ENCODE measurements around the gene ADK. TPM values are rescaled to one million over a fixed set of nuclear protein-coding genes. Genes with fewer than 3 reads are reported as not detected.

ADK gene
- total RNA-seq, 1 donor from 2014 or later, result 46.1 TPM

DNA sequence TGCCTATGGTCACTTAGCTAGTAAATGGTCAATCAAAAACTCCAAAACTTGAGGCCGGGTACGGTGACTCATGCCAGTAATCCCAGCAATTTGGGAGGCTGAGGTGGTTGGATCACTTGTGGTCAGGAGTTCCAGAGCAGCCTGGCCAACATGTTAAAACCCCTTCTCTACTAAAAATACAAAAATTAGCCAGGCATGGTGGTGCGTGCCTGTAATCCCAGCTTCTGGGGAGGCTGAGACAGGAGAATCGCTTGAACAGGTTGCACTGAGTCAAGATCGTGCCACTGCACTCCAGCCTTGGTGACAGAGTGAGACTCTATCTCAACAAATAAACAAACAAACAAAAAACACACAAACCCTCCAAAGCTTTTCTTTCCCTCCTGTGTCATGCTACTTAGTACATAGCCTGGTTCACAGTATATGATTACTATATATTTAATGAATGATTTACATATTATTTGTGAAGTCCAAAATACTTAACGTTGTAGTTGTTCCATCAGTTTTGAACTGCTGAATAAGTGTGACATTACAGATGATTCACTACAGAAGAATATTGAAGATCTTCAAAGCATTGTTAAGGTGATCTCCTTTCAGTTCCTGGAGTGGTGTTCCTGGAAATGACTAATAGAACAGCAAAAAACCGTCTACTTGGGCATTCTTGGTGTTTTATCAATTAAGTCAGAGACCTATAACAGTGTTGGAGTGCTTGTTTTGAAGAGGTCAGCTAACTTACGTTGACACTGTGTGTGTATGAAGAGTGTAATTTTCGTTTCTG, 72.9 kb downstream of the ADK start:
- H3K9me3 Mint-ChIP-seq, result no peaks in the 10 kb centered on the region
- no peak overlapping the region for H3K4me3 Mint-ChIP-seq
- TF ChIP-seq, protein P1, sequence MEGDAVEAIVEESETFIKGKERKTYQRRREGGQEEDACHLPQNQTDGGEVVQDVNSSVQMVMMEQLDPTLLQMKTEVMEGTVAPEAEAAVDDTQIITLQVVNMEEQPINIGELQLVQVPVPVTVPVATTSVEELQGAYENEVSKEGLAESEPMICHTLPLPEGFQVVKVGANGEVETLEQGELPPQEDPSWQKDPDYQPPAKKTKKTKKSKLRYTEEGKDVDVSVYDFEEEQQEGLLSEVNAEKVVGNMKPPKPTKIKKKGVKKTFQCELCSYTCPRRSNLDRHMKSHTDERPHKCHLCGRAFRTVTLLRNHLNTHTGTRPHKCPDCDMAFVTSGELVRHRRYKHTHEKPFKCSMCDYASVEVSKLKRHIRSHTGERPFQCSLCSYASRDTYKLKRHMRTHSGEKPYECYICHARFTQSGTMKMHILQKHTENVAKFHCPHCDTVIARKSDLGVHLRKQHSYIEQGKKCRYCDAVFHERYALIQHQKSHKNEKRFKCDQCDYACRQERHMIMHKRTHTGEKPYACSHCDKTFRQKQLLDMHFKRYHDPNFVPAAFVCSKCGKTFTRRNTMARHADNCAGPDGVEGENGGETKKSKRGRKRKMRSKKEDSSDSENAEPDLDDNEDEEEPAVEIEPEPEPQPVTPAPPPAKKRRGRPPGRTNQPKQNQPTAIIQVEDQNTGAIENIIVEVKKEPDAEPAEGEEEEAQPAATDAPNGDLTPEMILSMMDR (IDR thresholded peaks at IDR 0.05), result no peak
- ATAC-seq (ENCODE audit: low read depth) (no peak), DNase-seq (no peak)
- H3K4me1 Mint-ChIP-seq, result peaks cover 11% of the 10 kb centered on the region
- peaks cover 10% of the 10 kb centered on the region for H3K36me3 Mint-ChIP-seq (ENCODE audit: low read depth)
- CTCF ChIA-PET, result no interaction called here
- H3K27me3 Mint-ChIP-seq, result no peaks in the 10 kb centered on the region
- intact Hi-C loops (cut with micrococcal nuclease), result no loop called here
- no peak overlapping the region for H3K27ac Mint-ChIP-seq
- POLR2A ChIA-PET, result interaction anchor here (0.5 kb wide), 1 partner anchor 48 kb away, joined by 3 read pairs; no protein-coding TSS in a partner anchor

DNA sequence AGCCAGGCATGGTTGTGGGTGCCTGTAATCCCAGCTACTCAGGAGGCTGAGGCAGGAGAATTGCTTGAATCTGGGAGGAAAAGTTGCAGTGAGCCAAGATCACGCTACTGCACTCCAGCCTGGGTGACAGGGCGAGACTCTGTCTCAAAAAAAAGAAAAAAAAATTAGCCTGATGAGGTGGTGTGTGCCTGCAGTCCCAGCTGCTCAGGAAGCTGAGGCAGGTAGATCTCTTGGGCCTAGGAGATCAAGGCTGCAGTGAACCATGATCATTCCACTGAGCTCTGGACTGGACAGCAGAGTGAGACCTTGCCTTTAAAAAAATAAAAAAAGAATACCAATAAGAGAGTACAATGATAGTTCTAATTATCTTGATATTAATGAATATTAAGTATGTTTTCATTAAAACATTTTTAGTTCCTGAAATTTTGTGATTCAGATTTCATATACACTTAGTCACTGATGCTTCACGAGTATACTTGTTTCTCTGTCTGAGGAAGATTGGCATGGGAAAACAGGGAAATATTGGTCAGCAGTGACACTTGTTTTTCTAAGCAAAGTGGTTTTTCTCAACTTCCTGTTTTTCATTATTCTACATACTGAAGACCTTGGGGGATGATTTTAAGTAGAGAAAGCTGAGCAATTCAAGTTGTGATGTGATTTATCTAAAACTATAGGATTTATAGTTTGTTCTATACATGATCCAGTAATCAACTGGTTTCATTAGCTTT, 76.8 kb downstream of the ADK start:
- peak; percentile 61 for ATAC-seq (ENCODE audit: low read depth)
- no peak for DNase-seq
- CTCF ChIA-PET, result interaction anchor here (1.1 kb wide), 1 partner anchor 16 kb away, joined by 3 read pairs; no protein-coding TSS in a partner anchor
- peaks cover 10% of the 10 kb centered on the region for H3K36me3 Mint-ChIP-seq (ENCODE audit: low read depth)
- TF ChIP-seq, protein P1 (IDR thresholded peaks at IDR 0.05), result no peak
- H3K27ac Mint-ChIP-seq, result peak overlapping the region; percentile 63
- H3K4me1 Mint-ChIP-seq, result peaks cover 23% of the 10 kb centered on the region
- H3K4me3 Mint-ChIP-seq, result peak overlapping the region; percentile 61
- H3K9me3 Mint-ChIP-seq, result no peaks in the 10 kb centered on the region
- intact Hi-C loops (cut with micrococcal nuclease), result loop anchor here (5.0 kb wide), 1 partner anchor 36 kb away; no protein-coding TSS in a partner anchor
- no peaks in the 10 kb centered on the region for H3K27me3 Mint-ChIP-seq
- POLR2A ChIA-PET, result interaction anchor here (0.8 to 1.6 kb wide), 3 partner anchors 52 to 77 kb away, joined by 3 to 4 read pairs (median 3); partner anchors contain the start of genes ADK and AP3M1

DNA sequence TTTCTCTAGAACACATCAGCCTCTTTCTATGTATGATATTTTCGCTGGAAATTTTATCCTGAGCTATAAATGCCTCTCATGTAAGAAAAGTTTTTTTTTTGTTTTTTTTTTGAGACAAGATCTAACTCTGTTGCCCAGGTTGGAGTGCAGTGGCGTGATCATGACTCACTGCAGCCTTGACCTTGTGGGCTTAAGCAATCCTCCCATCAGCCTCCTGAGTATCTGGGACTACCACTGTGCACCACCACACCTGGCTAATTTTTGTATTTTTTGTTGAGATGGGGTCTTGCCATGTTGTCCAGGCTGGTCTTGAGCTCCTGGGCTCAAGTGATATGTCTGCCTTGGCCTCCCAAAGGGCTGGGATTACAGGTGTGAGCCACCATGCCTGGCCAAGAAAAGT, 80.4 kb downstream of the ADK start:
- ChIA-PET CTCF (no interaction called here), POLR2A (interaction anchor here (0.8 kb wide), 1 partner anchor 125 kb away, joined by 3 read pairs; no protein-coding TSS in a partner anchor)
- Mint-ChIP-seq H3K27me3 (no peaks in the 10 kb centered on the region), H3K9me3 (no peaks in the 10 kb centered on the region), H3K36me3 (ENCODE audit: low read depth) (peaks cover 3% of the 10 kb centered on the region), H3K4me3 (no peak overlapping the region), H3K27ac (no peak overlapping the region), H3K4me1 (peaks cover 29% of the 10 kb centered on the region)
- intact Hi-C loops (cut with micrococcal nuclease), result no loop called here
- DNase-seq (no peak), ATAC-seq (ENCODE audit: low read depth) (no peak)
- TF ChIP-seq, protein P1 (IDR thresholded peaks at IDR 0.05), result no peak

DNA sequence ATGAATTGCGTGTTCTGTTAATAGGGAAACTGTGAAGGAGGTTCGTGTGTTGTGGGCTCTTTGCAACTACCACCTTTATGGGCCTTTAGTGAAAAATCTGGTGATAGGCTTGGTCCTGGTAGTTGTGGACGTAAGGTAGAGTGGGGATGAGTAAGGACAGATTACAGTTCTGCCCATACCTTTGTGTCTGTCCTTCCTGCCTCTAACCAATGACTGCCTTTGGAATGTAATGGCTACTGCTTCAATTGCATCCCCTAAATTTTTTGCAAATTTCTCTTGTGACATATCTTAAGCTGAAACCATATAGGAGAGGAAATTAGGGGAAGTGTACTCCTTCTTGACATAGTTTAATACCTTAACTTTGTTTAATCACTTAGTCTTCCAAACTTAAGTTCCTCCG, 82.3 kb downstream of the ADK start:
- H3K4me1 Mint-ChIP-seq, result peaks cover 21% of the 10 kb centered on the region
- intact Hi-C loops (cut with micrococcal nuclease), result no loop called here
- H3K27me3 Mint-ChIP-seq, result no peaks in the 10 kb centered on the region
- peaks cover 4% of the 10 kb centered on the region for H3K36me3 Mint-ChIP-seq (ENCODE audit: low read depth)
- TF ChIP-seq, protein P1 (IDR thresholded peaks at IDR 0.05), result no peak
- H3K4me3 Mint-ChIP-seq, result no peak overlapping the region
- ChIA-PET POLR2A (interaction anchor here (0.6 to 0.8 kb wide), 3 partner anchors 31 to 1004 kb away, joined by 3 to 6 read pairs (median 3); partner anchors contain the start of genes ADK and AP3M1), CTCF (interaction anchor here (0.8 kb wide), 1 partner anchor 94 kb away, joined by 3 read pairs; no protein-coding TSS in a partner anchor)
- DNase-seq (no peak), ATAC-seq (ENCODE audit: low read depth) (no peak)
- H3K27ac Mint-ChIP-seq, result no peak overlapping the region
- H3K9me3 Mint-ChIP-seq, result no peaks in the 10 kb centered on the region

Data from activated B cell treated with CpG ODN at 0.5 μM for 24 hours (primary cell).